COLO829 (cell line): ENCODE measurements around the gene SCAMP2.
A peak's percentile ranks its signal among the peaks of the same experiment; 100 is the strongest.

Source experiments
- DNase-seq: peaks from one replicate; pipeline ENCODE4 v3.0.0; 2012; ENCODE audit warnings: low spot score

SCAMP2 gene

GRCh38 chr15:74816624-74817369 is 56.4 kb downstream of the SCAMP2 start:
- no peak for DNase-seq

- DNase-seq = no peak
These were observed 57.2 kb downstream of the SCAMP2 start for GRCh38 chr15:74815961-74816360.

- DNase-seq = no peak
These were observed 57.8 kb downstream of the SCAMP2 start for GRCh38 chr15:74815121-74815934.

GRCh38 chr15:74812533-74812932 is 60.6 kb downstream of the SCAMP2 start, which contains the start of gene LMAN1L:
Gene LMAN1L, plus strand, starts transcription at chr15:74812835. Its CDS starts 20 bp downstream, at chr15:74812855.
- no peak for DNase-seq

GRCh38 chr15:74809956-74810355 is 63.2 kb downstream of the SCAMP2 start:
- no peak for DNase-seq

- no peak for DNase-seq
These were observed 63.9 kb downstream of the SCAMP2 start for GRCh38 chr15:74809242-74809641.

GRCh38 chr15:74808840-74809229 is 64.3 kb downstream of the SCAMP2 start:
- no peak for DNase-seq

GRCh38 chr15:74808078-74808839 is 64.9 kb downstream of the SCAMP2 start:
- DNase-seq = no peak

GRCh38 chr15:74807282-74807681 is 65.9 kb downstream of the SCAMP2 start:
- DNase-seq = no peak

- no peak for DNase-seq
These were observed 68.2 kb downstream of the SCAMP2 start for GRCh38 chr15:74804935-74805334.

- DNase-seq = no peak
These were observed 70.2 kb downstream of the SCAMP2 start for GRCh38 chr15:74802862-74803447.

GRCh38 chr15:74802290-74802689 is 70.9 kb downstream of the SCAMP2 start:
- no peak for DNase-seq

GRCh38 chr15:74801311-74801997 is 71.7 kb downstream of the SCAMP2 start:
- DNase-seq = no peak

- DNase-seq = no peak
These were observed 72.5 kb downstream of the SCAMP2 start for GRCh38 chr15:74800559-74801094.

GRCh38 chr15:74799856-74800558 is 73.2 kb downstream of the SCAMP2 start:
- peak; percentile 61 for DNase-seq

GRCh38 chr15:74799255-74799855 is 73.8 kb downstream of the SCAMP2 start:
- DNase-seq = no peak

GRCh38 chr15:74798388-74799254 is 74.5 kb downstream of the SCAMP2 start:
- DNase-seq = no peak

- no peak for DNase-seq
These were observed 77.1 kb downstream of the SCAMP2 start for GRCh38 chr15:74795966-74796625.

GRCh38 chr15:74794970-74795349 is 78.2 kb downstream of the SCAMP2 start:
- DNase-seq = no peak
